ENCODE data around the gene KRT86. TPM values are rescaled to one million over a fixed set of nuclear protein-coding genes. Genes with fewer than 3 reads are reported as not detected.

The KRT86 gene
- total and polyA plus RNA-seq, 2 of the 13 experiments (the other 11 are each of a cell fraction or from before 2014, with no cell fraction given) = not detected

GRCh38 chr12:52238207-52238840 lies 36.1 kb upstream of the KRT86 start:
- Histone ChIP-seq H4K20me1 (ENCODE audit: insufficient read depth, low read length) (0 out of 2 replicates have a peak, but pooled peaks cover 2% of the 10 kb centered on the region), H3K27ac (ENCODE audit: extremely low read length, insufficient read depth, low read length) (no peak overlapping the region), H3K4me1 (ENCODE audit: insufficient read depth, low read length) (no peaks in the 10 kb centered on the region), H3K4me3 (replicated peaks in 1 of 3; ENCODE audit: insufficient read depth in 1 of 3, low read depth in 2 of 3, low read length in 3 of 3) (no peak overlapping the region), H3K9ac (ENCODE audit: insufficient read depth, low read depth, low read length) (no peak overlapping the region), H3K27me3 (ENCODE audit: control insufficient read depth in 1 of 2, insufficient read depth in 2 of 2, low read length in 2 of 2) (peaks cover 2 to 24% of the 10 kb centered on the region in 2 experiments; a peak in 3 of 5 replicates), H3K9me3 (ENCODE audit: low read length) (no peaks in the 10 kb centered on the region), H3K79me2 (ENCODE audit: insufficient read depth, low read length) (no peaks in the 10 kb centered on the region), H3K36me3 (replicated peaks in 1 of 2; ENCODE audit: control insufficient read depth in 1 of 2, insufficient read depth in 2 of 2, low read length in 2 of 2) (no peaks in the 10 kb centered on the region), H3K4me2 (ENCODE audit: low read depth, low read length) (no peak overlapping the region), H2AFZ (ENCODE audit: low read length) (no peak overlapping the region)
- CTCF ChIA-PET (ENCODE audit: low intra/inter-chr PET ratio, low total read pairs) = no interaction called here
- no peak for FAIRE-seq
- POLR2A ChIA-PET = no interaction called here
- no peak for DNase-seq (ENCODE audit: low spot score)
- in situ Hi-C loops (cut with HindIII; ENCODE audit: extremely low pct_ligation_motif_present, low pct_unique_long_range_greater_than_20kb) = no loop called here
- WGBS (ENCODE audit: low lambda C conversion rate) = 13% methylated on average over 3 of the region's 4 CpGs
- no TSS peak for BruUV-seq (replicated peaks)
- intact Hi-C loops (cut with micrococcal nuclease; ENCODE audit: unreplicated experiment) = no loop called here
- no peak for ATAC-seq
- TF ChIP-seq KDM3A (CRISPR knock-in tag; IDR thresholded peaks at IDR 0.05; ENCODE audit: low read depth) = no peak
- TF ChIP-seq IKZF4 (CRISPR knock-in tag; IDR thresholded peaks at IDR 0.05; ENCODE audit: borderline replicate concordance, low read depth, not compliant biosample characterization) = no peak
- no peak for TF ChIP-seq ATM (IDR thresholded peaks at IDR 0.05; ENCODE audit: borderline replicate concordance)
- no peak for TF ChIP-seq HMGA1 (CRISPR knock-in tag; conservative IDR thresholded peaks at IDR 0.05)
- no peak for TF ChIP-seq ZNF614 (CRISPR knock-in tag; IDR thresholded peaks at IDR 0.05; ENCODE audit: borderline replicate concordance)
- TF ChIP-seq GATA4 (IDR thresholded peaks at IDR 0.05; ENCODE audit: borderline replicate concordance, low read depth) = no peak
- no peak for TF ChIP-seq ZBTB40 (IDR thresholded peaks at IDR 0.05)
- no peak for TF ChIP-seq ZBTB40 (CRISPR knock-in tag; IDR thresholded peaks at IDR 0.05)
- no peak for TF ChIP-seq SOX5 (CRISPR knock-in tag; IDR thresholded peaks at IDR 0.05; ENCODE audit: borderline replicate concordance)
- TF ChIP-seq HDAC1 (CRISPR knock-in tag; IDR thresholded peaks at IDR 0.05) = no peak
- TF ChIP-seq ZNF724P (CRISPR knock-in tag; IDR thresholded peaks at IDR 0.05; ENCODE audit: borderline replicate concordance) = no peak
- no peak for TF ChIP-seq ZNF564 (CRISPR knock-in tag; IDR thresholded peaks at IDR 0.05)
- no peak for TF ChIP-seq STAG1 (CRISPR knock-in tag; IDR thresholded peaks at IDR 0.05)
- TF ChIP-seq PTBP1 (IDR thresholded peaks at IDR 0.05; ENCODE audit: low read depth, low read length, poor library complexity, severe bottlenecking) = no peak
- TF ChIP-seq NR2F6 (IDR thresholded peaks at IDR 0.05) = no peak
- no peak for TF ChIP-seq NR2F6 (CRISPR knock-in tag; IDR thresholded peaks at IDR 0.05)
- no peak for TF ChIP-seq ZNF382 (CRISPR knock-in tag; IDR thresholded peaks at IDR 0.05; ENCODE audit: borderline replicate concordance)

Data from HepG2 (cell line).